Neural progenitor cell (in vitro differentiated cells): ENCODE data around the gene P3H4.

Experiments used
- EZH2 ChIP-seq: fragments of 200-600 bp; sonication (generic); IDR thresholded peaks from 2 replicates; pipeline ENCODE4 v1.6.1; 2017; ENCODE audit warnings: antibody characterized with exemption, mild to moderate bottlenecking, moderate library complexity
- TF ChIP-seq, protein P1 (sequence below): fragments of 200-600 bp; sonication (generic); IDR thresholded peaks from 2 replicates; pipeline ENCODE4 v1.5.1; 2017; ENCODE audit warnings: antibody characterized with exemption, mild to moderate bottlenecking

DNA sequence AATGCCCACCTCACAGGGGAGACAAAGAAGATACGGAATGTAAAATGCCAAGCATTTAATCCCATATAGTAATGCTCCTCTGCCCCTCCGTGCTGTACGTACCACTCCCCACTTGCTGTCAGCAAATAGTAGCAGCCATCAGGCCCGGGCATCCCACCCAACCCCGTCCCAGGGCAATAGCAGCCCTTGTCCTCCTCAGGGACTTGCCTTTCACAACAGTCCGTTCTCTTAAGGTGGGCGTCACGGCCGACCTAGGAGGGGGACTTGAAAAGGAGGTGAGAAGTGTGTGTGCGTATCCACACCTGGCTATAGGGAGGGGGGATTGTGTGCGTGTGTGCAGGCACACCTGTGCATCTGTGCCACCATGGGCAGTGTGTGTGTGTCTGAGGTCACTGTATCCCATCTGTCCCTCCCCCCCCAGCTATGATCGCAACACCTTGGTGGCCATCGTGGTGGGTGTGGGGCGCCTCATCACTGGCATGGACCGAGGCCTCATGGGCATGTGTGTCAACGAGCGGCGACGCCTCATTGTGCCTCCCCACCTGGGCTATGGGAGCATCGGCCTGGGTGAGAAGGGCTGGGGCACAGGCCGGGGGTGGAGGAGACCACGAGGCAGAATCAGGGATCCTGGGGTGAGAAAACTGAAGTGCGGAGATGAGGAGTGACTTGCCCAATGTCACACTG lies 5.0 kb upstream of the P3H4 start:
- TF ChIP-seq, protein P1, sequence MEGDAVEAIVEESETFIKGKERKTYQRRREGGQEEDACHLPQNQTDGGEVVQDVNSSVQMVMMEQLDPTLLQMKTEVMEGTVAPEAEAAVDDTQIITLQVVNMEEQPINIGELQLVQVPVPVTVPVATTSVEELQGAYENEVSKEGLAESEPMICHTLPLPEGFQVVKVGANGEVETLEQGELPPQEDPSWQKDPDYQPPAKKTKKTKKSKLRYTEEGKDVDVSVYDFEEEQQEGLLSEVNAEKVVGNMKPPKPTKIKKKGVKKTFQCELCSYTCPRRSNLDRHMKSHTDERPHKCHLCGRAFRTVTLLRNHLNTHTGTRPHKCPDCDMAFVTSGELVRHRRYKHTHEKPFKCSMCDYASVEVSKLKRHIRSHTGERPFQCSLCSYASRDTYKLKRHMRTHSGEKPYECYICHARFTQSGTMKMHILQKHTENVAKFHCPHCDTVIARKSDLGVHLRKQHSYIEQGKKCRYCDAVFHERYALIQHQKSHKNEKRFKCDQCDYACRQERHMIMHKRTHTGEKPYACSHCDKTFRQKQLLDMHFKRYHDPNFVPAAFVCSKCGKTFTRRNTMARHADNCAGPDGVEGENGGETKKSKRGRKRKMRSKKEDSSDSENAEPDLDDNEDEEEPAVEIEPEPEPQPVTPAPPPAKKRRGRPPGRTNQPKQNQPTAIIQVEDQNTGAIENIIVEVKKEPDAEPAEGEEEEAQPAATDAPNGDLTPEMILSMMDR, result no peak
- TF ChIP-seq EZH2, result no peak
